H9 (cell line): ENCODE data around the gene RND1. TPM values are rescaled to one million over a fixed set of nuclear protein-coding genes. Genes with fewer than 3 reads are reported as not detected.
"Not testable (repeated sequence)": the region's sequence is repeated elsewhere in the genome, so short reads cannot be mapped to it uniquely, and the experiment has no call there.

Source experiments
- DNase-seq: peaks from one replicate; pipeline ENCODE4 v3.0.0-alpha.2; 2017
- H2AFZ ChIP-seq: one replicate; pipeline ENCODE4 v1.6.1; 2013; ENCODE audit warnings: mild to moderate bottlenecking, low read length, control low read depth, moderate library complexity
- H2AK5ac ChIP-seq: 2 replicates; pipeline ENCODE4 v1.6.1; 2013; ENCODE audit warnings: low read length, control low read depth, mixed read lengths; ENCODE audit not compliant: insufficient read length
- H2BK120ac ChIP-seq: one replicate; pipeline ENCODE4 v1.6.1; 2013; ENCODE audit warnings: low read depth, mild to moderate bottlenecking, low read length, control low read depth, inconsistent platforms; ENCODE audit not compliant: poor library complexity, severe bottlenecking
- H2BK12ac ChIP-seq: 2 replicates; pipeline ENCODE4 v1.6.1; 2013; ENCODE audit warnings: low read length, control low read depth, mixed read lengths, low read depth; ENCODE audit not compliant: insufficient read length
- H2BK15ac ChIP-seq: 2 replicates; pipeline ENCODE4 v1.6.1; 2013; ENCODE audit warnings: low read depth, low read length, control low read depth
- H2BK20ac ChIP-seq: one replicate; pipeline ENCODE4 v1.6.1; 2013; ENCODE audit warnings: low read depth, mild to moderate bottlenecking, low read length, control low read depth, inconsistent platforms; ENCODE audit not compliant: poor library complexity, severe bottlenecking
- H2BK5ac ChIP-seq: 2 replicates; pipeline ENCODE4 v1.6.1; 2013; ENCODE audit warnings: low read length, control low read depth, mixed read lengths; ENCODE audit not compliant: insufficient read length
- H3K14ac ChIP-seq: 2 replicates; pipeline ENCODE4 v1.6.1; 2013; ENCODE audit warnings: low read length, control low read depth; ENCODE audit not compliant: insufficient read depth
- H3K18ac ChIP-seq: 2 replicates; pipeline ENCODE4 v1.6.1; 2013; ENCODE audit warnings: low read depth, mild to moderate bottlenecking, mixed read lengths, low read length, control low read depth; ENCODE audit not compliant: insufficient read length
- H3K23ac ChIP-seq: 2 replicates; pipeline ENCODE4 v1.6.1; 2013; ENCODE audit warnings: low read length, control low read depth, mixed read lengths, low read depth; ENCODE audit not compliant: insufficient read length
- H3K23me2 ChIP-seq: 2 replicates; pipeline ENCODE4 v1.6.1; 2013; ENCODE audit warnings: low read depth, mild to moderate bottlenecking, mixed read lengths, low read length, control low read depth; ENCODE audit not compliant: insufficient read length, poor library complexity, severe bottlenecking
- H3K27ac ChIP-seq: 2 replicates; pipeline ENCODE4 v1.5.1; 2013; ENCODE audit warnings: low read length, control low read depth, mixed read lengths, low read depth; ENCODE audit not compliant: insufficient read length
- H3K27me3 ChIP-seq: 2 replicates; pipeline ENCODE4 v1.6.1; 2013; ENCODE audit warnings: low read length, control low read depth, inconsistent platforms; ENCODE audit not compliant: insufficient read depth
- H3K4ac ChIP-seq: 2 replicates; pipeline ENCODE4 v1.6.1; 2013; ENCODE audit warnings: low read depth, mild to moderate bottlenecking, control low read depth, inconsistent platforms, low read length, moderate library complexity
- H3K4me1 ChIP-seq: 2 replicates; pipeline ENCODE4 v1.6.1; 2013; ENCODE audit warnings: low read length, control low read depth, inconsistent platforms; ENCODE audit not compliant: insufficient read depth
- H3K4me2 ChIP-seq: 2 replicates; pipeline ENCODE4 v1.6.1; 2013; ENCODE audit warnings: low read length, control low read depth, mixed read lengths; ENCODE audit not compliant: insufficient read length, insufficient read depth
- H3K56ac ChIP-seq: 2 replicates; pipeline ENCODE4 v1.6.1; 2013; ENCODE audit warnings: low read depth, mild to moderate bottlenecking, mixed read lengths, low read length, control low read depth; ENCODE audit not compliant: insufficient read length
- H3K79me1 ChIP-seq: 2 replicates; pipeline ENCODE4 v1.6.1; 2013; ENCODE audit warnings: low read depth, mild to moderate bottlenecking, moderate library complexity, low read length, control low read depth, inconsistent platforms; ENCODE audit not compliant: insufficient read depth, poor library complexity, severe bottlenecking
- H3K79me2 ChIP-seq: 2 replicates; pipeline ENCODE4 v1.6.1; 2013; ENCODE audit warnings: low read length, control low read depth, inconsistent platforms; ENCODE audit not compliant: insufficient read depth
- H3K9ac ChIP-seq: 2 replicates; pipeline ENCODE4 v1.6.1; 2013; ENCODE audit warnings: low read length, control low read depth, mixed read lengths; ENCODE audit not compliant: insufficient read length; ENCODE audit errors: extremely low read depth
- H3K9me3 ChIP-seq: one replicate; pipeline ENCODE4 v1.6.1; 2013; ENCODE audit warnings: low read depth, low read length, inconsistent platforms; ENCODE audit not compliant: control insufficient read depth
- H3T11ph ChIP-seq: one replicate; pipeline ENCODE4 v1.6.1; 2013; ENCODE audit warnings: mild to moderate bottlenecking, low read length, control low read depth, inconsistent platforms
- H4K20me1 ChIP-seq: one replicate; pipeline ENCODE4 v1.6.1; 2013; ENCODE audit not compliant: control insufficient read depth, insufficient read length, insufficient read depth
- H4K5ac ChIP-seq: 2 replicates; pipeline ENCODE4 v1.6.1; 2013; ENCODE audit warnings: low read depth, mild to moderate bottlenecking, mixed read lengths, low read length, control low read depth; ENCODE audit not compliant: insufficient read length
- H4K8ac ChIP-seq: replicated peaks from 2 replicates; pipeline ENCODE4 v1.6.1; 2013; ENCODE audit warnings: low read length, control low read depth, mixed read lengths, low read depth; ENCODE audit not compliant: insufficient read length
- H4K91ac ChIP-seq: 2 replicates; pipeline ENCODE4 v1.6.1; 2013; ENCODE audit warnings: low read depth, mild to moderate bottlenecking, moderate library complexity, mixed read lengths, low read length, control low read depth; ENCODE audit not compliant: insufficient read length
- H3K27ac Mint-ChIP-seq, 3 experiments: 2 replicates in 2 of 3; 3 replicates in 1 of 3; pipeline ENCODE4 v1.8.0; 2020 to 2021; ENCODE audit warnings: mixed read lengths in 3 of 3, mild to moderate bottlenecking in 1 of 3, moderate library complexity in 1 of 3
- H3K27me3 Mint-ChIP-seq: 2 replicates; pipeline ENCODE4 v1.8.0; 2021; ENCODE audit warnings: low read depth, mild to moderate bottlenecking, moderate library complexity, mixed read lengths
- H3K36me3 Mint-ChIP-seq, 3 experiments: 2 replicates in 2 of 3; 3 replicates in 1 of 3; pipeline ENCODE4 v1.8.0; 2020 to 2021; ENCODE audit warnings: low read depth in 3 of 3, mixed read lengths in 3 of 3; ENCODE audit not compliant: insufficient read depth in 1 of 3
- H3K4me1 Mint-ChIP-seq, 2 experiments: 2 replicates each; pipeline ENCODE4 v1.8.0; 2020; ENCODE audit warnings: mixed read lengths in 2 of 2
- H3K4me3 Mint-ChIP-seq, 2 experiments: 2 replicates in 1 of 2; 3 replicates in 1 of 2; pipeline ENCODE4 v1.8.0; 2020 to 2021; ENCODE audit warnings: mild to moderate bottlenecking in 2 of 2, mixed read lengths in 2 of 2, moderate library complexity in 1 of 2
- H3K9me3 Mint-ChIP-seq, 2 experiments: 2 replicates in 1 of 2; 3 replicates in 1 of 2; pipeline ENCODE4 v1.8.0; 2020; ENCODE audit warnings: mild to moderate bottlenecking in 2 of 2, mixed read lengths in 2 of 2, moderate library complexity in 1 of 2
- WGBS: extraction: QIAGEN DNeasy Blood & Tissue Kit; methylation state at CpG from one replicate; pipeline ENCODE4 v1.1.7; 2013; ENCODE audit warnings: missing lambda C conversion rate, low lambda C conversion rate, mixed read lengths; ENCODE audit not compliant: insufficient read length; ENCODE audit errors: extremely low coverage; 5-methylcytosine and 5-hydroxymethylcytosine counted together
- total RNA-seq: library from RNA; stranded (reverse); gene quantifications from 2 replicates; pipeline ENCODE4 v1.2.1, GENCODE V29; 2021
- TF ChIP-seq, protein P1 (sequence below): fragments of 200-600 bp; sonication (generic); conservative IDR thresholded peaks from 3 replicates; pipeline ENCODE4 v1.8.0; 2021; ENCODE audit warnings: antibody characterized with exemption, mild to moderate bottlenecking

Gene RND1
- total RNA-seq, 1 experiment from 2014 or later: 9.7 TPM

DNA sequence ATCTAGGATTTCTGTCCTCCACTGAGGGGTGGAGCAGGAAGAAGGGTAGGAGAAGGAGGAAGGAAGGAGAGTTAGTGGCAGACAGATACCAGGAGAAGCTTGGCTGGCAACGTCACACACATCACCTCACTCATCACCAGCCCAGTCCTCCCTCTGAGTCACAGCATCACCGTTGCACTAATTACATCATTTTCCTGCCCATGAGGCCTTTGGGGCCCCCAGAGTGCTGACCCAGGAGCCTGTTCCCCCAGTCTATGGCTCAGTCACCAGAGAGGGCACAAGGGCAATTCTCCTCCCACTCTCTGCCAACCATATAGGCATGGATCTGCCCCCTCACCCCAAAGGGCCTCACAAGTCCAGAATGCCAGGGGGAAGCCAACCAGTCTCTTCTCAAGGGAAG, 4.6 kb downstream of the RND1 start:
- H3K23me2 ChIP-seq: peaks cover 12% of the 10 kb centered on the region
- no peak overlapping the region for H2BK120ac ChIP-seq
- H2BK5ac ChIP-seq: no peak overlapping the region
- no peaks in the 10 kb centered on the region for H4K20me1 ChIP-seq
- no peaks in the 10 kb centered on the region; a peak in 1 of 5 replicates for H3K9me3 Mint-ChIP-seq
- no peak overlapping the region for H3K4me2 ChIP-seq
- no peak overlapping the region for H3K4ac ChIP-seq
- H3K9me3 ChIP-seq: no peaks in the 10 kb centered on the region
- no peak overlapping the region for H2BK15ac ChIP-seq
- H3K79me1 ChIP-seq: peaks cover 3% of the 10 kb centered on the region
- H4K5ac ChIP-seq: no peak overlapping the region
- H3K27ac Mint-ChIP-seq: no peak overlapping the region
- no peak overlapping the region for H3K56ac ChIP-seq
- H3K14ac ChIP-seq: no peak overlapping the region
- peaks cover 15 to 47% (median 34%) of the 10 kb centered on the region in 3 experiments; a peak in 6 of 7 replicates for H3K36me3 Mint-ChIP-seq
- WGBS: no CpG with 5 or more reads among the region's 2 CpGs
- H3K27me3 ChIP-seq: no peaks in the 10 kb centered on the region
- TF ChIP-seq, protein P1, sequence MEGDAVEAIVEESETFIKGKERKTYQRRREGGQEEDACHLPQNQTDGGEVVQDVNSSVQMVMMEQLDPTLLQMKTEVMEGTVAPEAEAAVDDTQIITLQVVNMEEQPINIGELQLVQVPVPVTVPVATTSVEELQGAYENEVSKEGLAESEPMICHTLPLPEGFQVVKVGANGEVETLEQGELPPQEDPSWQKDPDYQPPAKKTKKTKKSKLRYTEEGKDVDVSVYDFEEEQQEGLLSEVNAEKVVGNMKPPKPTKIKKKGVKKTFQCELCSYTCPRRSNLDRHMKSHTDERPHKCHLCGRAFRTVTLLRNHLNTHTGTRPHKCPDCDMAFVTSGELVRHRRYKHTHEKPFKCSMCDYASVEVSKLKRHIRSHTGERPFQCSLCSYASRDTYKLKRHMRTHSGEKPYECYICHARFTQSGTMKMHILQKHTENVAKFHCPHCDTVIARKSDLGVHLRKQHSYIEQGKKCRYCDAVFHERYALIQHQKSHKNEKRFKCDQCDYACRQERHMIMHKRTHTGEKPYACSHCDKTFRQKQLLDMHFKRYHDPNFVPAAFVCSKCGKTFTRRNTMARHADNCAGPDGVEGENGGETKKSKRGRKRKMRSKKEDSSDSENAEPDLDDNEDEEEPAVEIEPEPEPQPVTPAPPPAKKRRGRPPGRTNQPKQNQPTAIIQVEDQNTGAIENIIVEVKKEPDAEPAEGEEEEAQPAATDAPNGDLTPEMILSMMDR: no peak
- no peak overlapping the region for H3K18ac ChIP-seq
- no peaks in the 10 kb centered on the region for H3K79me2 ChIP-seq
- peaks cover 12% of the 10 kb centered on the region; the same call in 1 of the 2 replicates for H3K4me1 ChIP-seq
- no peak overlapping the region for H3K23ac ChIP-seq
- H3T11ph ChIP-seq: no peak overlapping the region
- H4K91ac ChIP-seq: no peak overlapping the region
- no peak overlapping the region for H2BK12ac ChIP-seq
- peaks cover 30 to 33% of the 10 kb centered on the region in 2 experiments for H3K4me1 Mint-ChIP-seq
- no peak overlapping the region for H2BK20ac ChIP-seq
- no peak overlapping the region for H4K8ac ChIP-seq
- H3K9ac ChIP-seq: no peak overlapping the region
- H3K27me3 Mint-ChIP-seq: no peaks in the 10 kb centered on the region
- no peak overlapping the region for H2AK5ac ChIP-seq
- no peak overlapping the region for H3K27ac ChIP-seq
- H3K4me3 Mint-ChIP-seq: no peak overlapping the region
- no peak overlapping the region for H2AFZ ChIP-seq
- no peak for DNase-seq

DNA sequence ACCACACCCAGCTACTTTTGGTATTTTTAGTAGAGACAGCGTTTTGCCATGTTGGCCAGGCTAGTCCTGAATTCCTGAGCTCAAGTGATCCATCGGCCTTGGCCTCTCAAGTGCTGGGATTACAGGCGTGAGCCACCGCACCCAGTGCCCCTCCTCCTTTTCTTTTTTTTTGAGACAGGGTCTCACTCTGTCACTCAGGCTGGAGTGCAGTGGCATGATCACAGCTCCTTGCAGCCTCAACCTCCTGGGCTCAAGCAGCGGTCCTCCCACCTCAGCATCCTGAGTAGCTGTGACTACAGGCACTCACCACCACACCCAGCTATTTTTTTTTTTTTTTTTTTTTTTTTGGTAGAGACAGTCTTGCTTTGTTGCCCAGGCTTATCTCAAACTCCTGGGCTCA, 5.4 kb downstream of the RND1 start:
- H4K5ac ChIP-seq, H4K20me1 ChIP-seq, H4K8ac ChIP-seq, H4K91ac ChIP-seq, H3K4me3 Mint-ChIP-seq, H3K4ac ChIP-seq, H2BK5ac ChIP-seq, H3K14ac ChIP-seq, H3K79me1 ChIP-seq, DNase-seq, H3K18ac ChIP-seq, H2AK5ac ChIP-seq, H2BK12ac ChIP-seq, H3K23me2 ChIP-seq, H2BK15ac ChIP-seq, H3K9me3 Mint-ChIP-seq, H3K4me2 ChIP-seq, H2BK20ac ChIP-seq, H3K27me3 Mint-ChIP-seq, H3K9ac ChIP-seq, H3K56ac ChIP-seq, H3K27ac ChIP-seq, H3K27me3 ChIP-seq, H2AFZ ChIP-seq, H3K27ac Mint-ChIP-seq, H2BK120ac ChIP-seq, H3K23ac ChIP-seq, H3K9me3 ChIP-seq, H3T11ph ChIP-seq, H3K79me2 ChIP-seq: not testable (repeated sequence)
- no CpG with 5 or more reads among the region's 5 CpGs for WGBS
- H3K4me1 ChIP-seq: peaks cover 12% of the 10 kb centered on the region; the same call in 1 of the 2 replicates
- Mint-ChIP-seq H3K36me3 (peaks cover 15 to 47% (median 34%) of the 10 kb centered on the region in 3 experiments; a peak in 6 of 7 replicates), H3K4me1 (peaks cover 27 to 29% of the 10 kb centered on the region in 2 experiments)
